OCI-LY7 (cell line): Measurements from ENCODE around the gene NDRG2. TPM values are rescaled to one million over a fixed set of nuclear protein-coding genes. Genes with fewer than 3 reads are reported as not detected.

Experiments
- BruUV-seq: library from RNA; stranded (reverse); fragments of 400-500 nt; replicated peaks from 2 replicates; lab custom pipeline; 2021; lab: Mats Ljungman, UMichigan
- CTCF ChIA-PET: fragments of 300-600 bp; sonication (Branson Sonifier 250); formaldehyde crosslinking; loops from one replicate; lab custom pipeline; 2022; ENCODE audit warnings: antibody characterized with exemption; ENCODE audit not compliant: unreplicated experiment; lab: Charles Lee
- POLR2A ChIA-PET: fragments of 300-600 bp; sonication (Branson Sonifier 250); formaldehyde crosslinking; loops from one replicate; lab custom pipeline; 2022; ENCODE audit warnings: antibody characterized with exemption; lab: Charles Lee
- DNase-seq: peaks from one replicate; pipeline ENCODE4 v3.0.0-alpha.2; 2015; ENCODE audit warnings: low spot score
- H2AFZ ChIP-seq: fragments of 200-600 bp; sonication (generic), shearing (Covaris generic); 2 replicates; pipeline ENCODE4 v1.6.1; 2014; ENCODE audit warnings: mild to moderate bottlenecking, antibody characterized with exemption, low read length, moderate library complexity
- H3K27ac ChIP-seq: fragments of 200-600 bp; sonication (generic); 2 replicates; pipeline ENCODE4 v1.5.1; 2014; ENCODE audit warnings: mixed run types, low read depth, mild to moderate bottlenecking, moderate library complexity, low read length, inconsistent platforms; ENCODE audit not compliant: poor library complexity, severe bottlenecking
- H3K36me3 ChIP-seq: fragments of 200-600 bp; sonication (generic); 2 replicates; pipeline ENCODE4 v1.6.1; 2014; ENCODE audit warnings: mild to moderate bottlenecking, antibody characterized with exemption, low read length, moderate library complexity, mixed read lengths; ENCODE audit not compliant: insufficient read depth
- H3K4me1 ChIP-seq: fragments of 200-600 bp; sonication (generic); 2 replicates; pipeline ENCODE4 v1.5.1; 2014; ENCODE audit warnings: mild to moderate bottlenecking, low read length; ENCODE audit not compliant: insufficient read depth, poor library complexity, severe bottlenecking
- H3K4me2 ChIP-seq: fragments of 200-600 bp; sonication (generic); 2 replicates; pipeline ENCODE4 v1.6.1; 2014; ENCODE audit warnings: mild to moderate bottlenecking, low read length
- H3K4me3 ChIP-seq: fragments of 200-600 bp; sonication (generic); 2 replicates; pipeline ENCODE4 v1.5.1; 2014; ENCODE audit warnings: mild to moderate bottlenecking, low read depth, low read length; ENCODE audit not compliant: poor library complexity, severe bottlenecking
- H3K79me2 ChIP-seq: fragments of 200-600 bp; sonication (generic); 2 replicates; pipeline ENCODE4 v1.6.1; 2016; ENCODE audit warnings: low read depth, mild to moderate bottlenecking, low read length, moderate library complexity, mixed read lengths; ENCODE audit not compliant: insufficient read depth
- H3K9me2 ChIP-seq: fragments of 200-600 bp; sonication (generic); 2 replicates; pipeline ENCODE4 v1.6.1; 2016; ENCODE audit warnings: mild to moderate bottlenecking, low read length, mixed read lengths; ENCODE audit not compliant: insufficient read depth
- H3K9me3 ChIP-seq: fragments of 200-600 bp; sonication (generic); 2 replicates; pipeline ENCODE4 v1.6.1; 2014; ENCODE audit warnings: mild to moderate bottlenecking, mixed run types, low read length, mixed read lengths
- H4K20me1 ChIP-seq: fragments of 200-600 bp; sonication (generic); 2 replicates; pipeline ENCODE4 v1.6.1; 2014; ENCODE audit warnings: mild to moderate bottlenecking, antibody characterized with exemption, low read length, moderate library complexity, mixed read lengths; ENCODE audit not compliant: insufficient read depth
- CTCF ChIP-seq: fragments of 200-600 bp; sonication (generic); conservative IDR thresholded peaks from 2 replicates; pipeline ENCODE4 v1.5.1; 2014; ENCODE audit warnings: mild to moderate bottlenecking, antibody characterized with exemption, low read length, moderate library complexity, mixed read lengths
- EZH2phosphoT487 ChIP-seq: fragments of 200-600 bp; sonication (generic); IDR thresholded peaks from 2 replicates; pipeline ENCODE4 v1.6.1; 2018; ENCODE audit warnings: low read depth, borderline replicate concordance, mild to moderate bottlenecking, mixed run types, antibody characterized with exemption, low read length, moderate library complexity, mixed read lengths
- intact Hi-C: fragments of 100-400 bp; cut with micrococcal nuclease; formaldehyde crosslinking; loops from one replicate; pipeline ENCODE4 v1.10.0; 2022; ENCODE audit not compliant: unreplicated experiment
- total RNA-seq, 2 experiments: library from RNA; depleted of rRNA in 1 of 2; stranded (reverse); fragments of >200 nt in 1 of 2; shearing (Covaris generic) in 1 of 2; gene quantifications; 2 replicates each; pipeline ENCODE4 v1.2.3, GENCODE V29; 2014 to 2022

The NDRG2 gene
- total RNA-seq, 2 experiments from 2014 or later = not detected

DNA sequence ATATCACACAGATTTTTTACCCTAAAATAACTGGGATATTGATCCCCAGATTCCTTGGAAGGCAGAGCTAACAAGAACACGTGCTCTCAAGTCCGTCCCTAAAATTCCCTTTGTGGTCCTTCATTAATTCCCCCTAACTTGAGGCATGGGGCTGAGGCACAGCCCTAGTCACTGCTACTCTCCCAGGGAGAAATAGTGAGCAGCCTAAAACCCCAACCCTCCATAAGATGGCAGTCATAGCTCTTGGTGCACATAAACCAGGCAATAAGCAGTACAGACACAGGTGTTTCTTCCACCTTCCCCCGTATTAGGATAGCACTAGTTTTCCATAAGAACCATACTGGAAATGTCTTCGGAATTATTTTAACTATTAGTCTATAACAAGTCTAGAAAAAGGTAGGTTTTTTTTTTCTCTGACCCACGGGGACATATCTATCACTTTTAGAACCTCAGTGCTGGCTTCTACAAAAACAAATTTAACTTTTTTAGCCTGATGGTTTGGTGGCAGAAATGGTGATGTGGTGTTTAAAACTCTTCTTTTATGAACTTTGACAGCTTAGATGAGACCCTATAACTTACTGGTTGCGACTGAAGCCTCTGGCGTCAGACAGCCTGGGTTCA lies 42.1 kb upstream of the NDRG2 start:
- H3K4me3 ChIP-seq = no peak overlapping the region

GRCh38 chr14:21063479-21063878 lies 38.6 kb upstream of the NDRG2 start:
- POLR2A ChIA-PET = interaction anchor here (0.5 to 0.9 kb wide), 2 partner anchors 95 to 297 kb away, joined by 3 to 7 read pairs; no protein-coding TSS in a partner anchor
- peaks cover 5% of the 10 kb centered on the region for H3K4me1 ChIP-seq
- CTCF ChIA-PET = no interaction called here
- no peak overlapping the region for H3K4me3 ChIP-seq
- no peak overlapping the region for H3K4me2 ChIP-seq
- H3K79me2 ChIP-seq = no peaks in the 10 kb centered on the region
- H3K27ac ChIP-seq = no peak overlapping the region
- intact Hi-C loops = no loop called here
- no peaks in the 10 kb centered on the region for H4K20me1 ChIP-seq
- no peak overlapping the region for H2AFZ ChIP-seq
- TF ChIP-seq EZH2phosphoT487 (no peak), CTCF (no peak)
- no TSS peak for BruUV-seq
- no peak for DNase-seq
- H3K9me2 ChIP-seq = no peaks in the 10 kb centered on the region
- H3K36me3 ChIP-seq = no peaks in the 10 kb centered on the region
- H3K9me3 ChIP-seq = no peaks in the 10 kb centered on the region

More for the DNA sequence above, 42.1 kb upstream of the NDRG2 start:
- peak; percentile 78 for TF ChIP-seq CTCF
- TF ChIP-seq EZH2phosphoT487 = no peak
- H3K9me2 ChIP-seq = no peaks in the 10 kb centered on the region
- no peaks in the 10 kb centered on the region for H3K79me2 ChIP-seq
- POLR2A ChIA-PET = interaction anchor here (0.5 to 2.5 kb wide), 6 partner anchors 28 to 1539 kb away, joined by 3 to 17 read pairs (median 4); no protein-coding TSS in a partner anchor
- H4K20me1 ChIP-seq = no peaks in the 10 kb centered on the region
- CTCF ChIA-PET = interaction anchor here (0.7 to 2.6 kb wide), 4 partner anchors 31 to 55 kb away, joined by 3 to 23 read pairs (median 4); no protein-coding TSS in a partner anchor
- H3K36me3 ChIP-seq = no peaks in the 10 kb centered on the region
- no peak overlapping the region for H2AFZ ChIP-seq
- DNase-seq = peak; percentile 48
- peaks cover 36% of the 10 kb centered on the region for H3K4me1 ChIP-seq
- H3K27ac ChIP-seq = no peak overlapping the region
- no peaks in the 10 kb centered on the region for H3K9me3 ChIP-seq
- H3K4me2 ChIP-seq = no peak overlapping the region
- intact Hi-C loops = no loop called here
- no TSS peak for BruUV-seq

DNA sequence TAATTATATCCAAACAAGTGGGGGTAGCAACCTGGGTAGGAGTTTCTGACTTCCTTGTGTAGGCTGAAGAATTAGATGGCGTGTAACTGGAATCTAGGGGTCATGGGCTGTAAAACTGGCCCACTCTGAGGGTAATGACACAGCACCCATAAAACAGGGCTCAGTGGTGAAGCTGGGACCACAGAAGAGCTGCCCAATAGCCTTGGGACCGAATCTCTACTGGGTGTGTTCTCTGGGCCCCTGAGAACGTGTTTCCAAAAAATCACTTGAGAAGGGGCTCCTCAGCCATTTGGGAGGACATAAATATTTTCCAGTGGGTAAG lies 36.4 kb upstream of the NDRG2 start:
- DNase-seq = no peak
- H3K36me3 ChIP-seq = no peaks in the 10 kb centered on the region
- no peak overlapping the region for H2AFZ ChIP-seq
- ChIA-PET POLR2A (interaction anchor here (0.7 kb wide), 1 partner anchor 1269 kb away, joined by 3 read pairs; no protein-coding TSS in a partner anchor), CTCF (no interaction called here)
- no peak overlapping the region for H3K4me3 ChIP-seq
- no TSS peak for BruUV-seq
- H4K20me1 ChIP-seq = no peaks in the 10 kb centered on the region
- H3K27ac ChIP-seq = no peak overlapping the region
- no peaks in the 10 kb centered on the region for H3K9me3 ChIP-seq
- H3K79me2 ChIP-seq = no peaks in the 10 kb centered on the region
- no peaks in the 10 kb centered on the region for H3K9me2 ChIP-seq
- TF ChIP-seq CTCF (no peak), EZH2phosphoT487 (no peak)
- no peak overlapping the region for H3K4me2 ChIP-seq
- intact Hi-C loops = no loop called here
- H3K4me1 ChIP-seq = peaks cover 5% of the 10 kb centered on the region
